ENCODE data around the gene IL17C.

The IL17C gene

GRCh38 chr16:88629835-88630234, 8.5 kb upstream of the IL17C start:
- DNase-seq: no peak

- DNase-seq: no peak
Observed at GRCh38 chr16:88630433-88630832, 7.9 kb upstream of the IL17C start.

- DNase-seq: no peak
Observed at GRCh38 chr16:88630941-88631340, 7.4 kb upstream of the IL17C start.

- DNase-seq: no peak
Observed at GRCh38 chr16:88631384-88631783, 7.0 kb upstream of the IL17C start.

GRCh38 chr16:88631920-88632586, 6.3 kb upstream of the IL17C start:
- DNase-seq: no peak

GRCh38 chr16:88632587-88632930, 5.8 kb upstream of the IL17C start:
- no peak for DNase-seq

GRCh38 chr16:88633684-88634140, 4.7 kb upstream of the IL17C start:
- peak; percentile 75 for DNase-seq

- peak; percentile 73 for DNase-seq
Observed at GRCh38 chr16:88634141-88634993, 4.0 kb upstream of the IL17C start.

GRCh38 chr16:88634994-88635670, 3.2 kb upstream of the IL17C start:
- no peak for DNase-seq

GRCh38 chr16:88635671-88636319, 2.6 kb upstream of the IL17C start:
- no peak for DNase-seq

GRCh38 chr16:88636488-88637265, 1.7 kb upstream of the IL17C start:
- DNase-seq: no peak

- DNase-seq: no peak
Observed at GRCh38 chr16:88639231-88640038, 1.1 kb downstream of the IL17C start.

- no peak for DNase-seq
Observed at GRCh38 chr16:88640039-88640495, 1.7 kb downstream of the IL17C start.

GRCh38 chr16:88640498-88641247, 2.3 kb downstream of the IL17C start:
- DNase-seq: no peak

GRCh38 chr16:88642881-88643643, 4.7 kb downstream of the IL17C start:
- DNase-seq: no peak

- DNase-seq: no peak
Observed at GRCh38 chr16:88643644-88643932, 5.2 kb downstream of the IL17C start.

- DNase-seq: no peak
Observed at GRCh38 chr16:88645455-88645854, 7.1 kb downstream of the IL17C start.

GRCh38 chr16:88645941-88646340, 7.6 kb downstream of the IL17C start:
- DNase-seq: no peak

GRCh38 chr16:88646345-88647034, 8.1 kb downstream of the IL17C start:
- no peak for DNase-seq

Data from CD4-positive, alpha-beta T cell treated with Interleukin-15 for 1 hour (primary cell).